Keratinocyte (primary cell): Measurements from ENCODE around the gene FAM53B. TPM values are rescaled to one million over a fixed set of nuclear protein-coding genes. Genes with fewer than 3 reads are reported as not detected.

Source experiments
- DNase-seq: peaks from one replicate; pipeline ENCODE4 v3.0.0-alpha.2; 2011; ENCODE audit warnings: low read depth, missing footprints, low spot score
- FAIRE-seq: peaks from 2 replicates; lab custom pipeline; 2011; peaks lifted over from hg19 to GRCh38; lab: Jason Lieb, UNC
- H2AFZ ChIP-seq: 2 replicates; pipeline ENCODE4 v1.6.0; 2012; ENCODE audit warnings: low read length, control low read depth, inconsistent platforms; ENCODE audit not compliant: control insufficient read depth
- H3K27ac ChIP-seq: 2 replicates; pipeline ENCODE4 v1.5.1; 2011; ENCODE audit warnings: low read length; ENCODE audit not compliant: control insufficient read depth, insufficient read depth
- H3K27me3 ChIP-seq: 3 replicates; pipeline ENCODE4 v1.6.0; 2011; ENCODE audit warnings: low read length; ENCODE audit not compliant: control insufficient read depth, insufficient read depth; ENCODE audit errors: extremely low read depth
- H3K36me3 ChIP-seq, 2 experiments: 2 replicates in 1 of 2; 3 replicates in 1 of 2; pipeline ENCODE4 v1.5.1; 2011; ENCODE audit warnings: low read length in 2 of 2, mild to moderate bottlenecking in 1 of 2; ENCODE audit not compliant: control insufficient read depth in 2 of 2, insufficient read depth in 2 of 2; ENCODE audit errors: extremely low read depth in 1 of 2
- H3K4me1 ChIP-seq: 3 replicates; pipeline ENCODE4 v1.5.1; 2011; ENCODE audit warnings: low read length; ENCODE audit not compliant: control insufficient read depth, insufficient read depth; ENCODE audit errors: extremely low read depth
- H3K4me2 ChIP-seq: 3 replicates; pipeline ENCODE4 v1.6.0; 2011; ENCODE audit warnings: low read depth, low read length; ENCODE audit not compliant: control insufficient read depth, insufficient read depth; ENCODE audit errors: extremely low read depth
- H3K4me3 ChIP-seq, 3 experiments: fragments of 200-600 bp in 1 of 3; sonication (generic) in 1 of 3; 2 replicates in 2 of 3; 3 replicates in 1 of 3; pipeline ENCODE4 v1.5.1; 2011 to 2016; ENCODE audit warnings: low read length in 3 of 3, mild to moderate bottlenecking in 3 of 3, control low read depth in 2 of 3, inconsistent platforms in 1 of 3, low read depth in 1 of 3, mixed read lengths in 1 of 3, mixed run types in 1 of 3, moderate library complexity in 1 of 3; ENCODE audit not compliant: control insufficient read depth in 2 of 3, insufficient read depth in 2 of 3; ENCODE audit errors: extremely low read depth in 1 of 3
- H3K79me2 ChIP-seq: 2 replicates; pipeline ENCODE4 v1.6.0; 2012; ENCODE audit warnings: low read length; ENCODE audit not compliant: control insufficient read depth, insufficient read depth
- H3K9ac ChIP-seq: 3 replicates; pipeline ENCODE4 v1.6.0; 2011; ENCODE audit warnings: low read length; ENCODE audit not compliant: control insufficient read depth, insufficient read depth; ENCODE audit errors: extremely low read depth
- H3K9me1 ChIP-seq: 3 replicates; pipeline ENCODE4 v1.6.0; 2011; ENCODE audit warnings: low read length; ENCODE audit not compliant: control insufficient read depth, insufficient read depth; ENCODE audit errors: extremely low read depth
- H3K9me3 ChIP-seq: 2 replicates; pipeline ENCODE4 v1.5.1; 2012; ENCODE audit warnings: low read depth, low read length; ENCODE audit not compliant: control insufficient read depth
- H4K20me1 ChIP-seq: 3 replicates; pipeline ENCODE4 v1.6.0; 2011; ENCODE audit warnings: low read length; ENCODE audit not compliant: control insufficient read depth, insufficient read depth; ENCODE audit errors: extremely low read depth
- EZH2 ChIP-seq: IDR thresholded peaks from one replicate; pipeline ENCODE4 v1.6.1; 2012; ENCODE audit warnings: inconsistent platforms, mild to moderate bottlenecking, low read length, moderate library complexity
- dilution Hi-C: fragments of 300-500 bp; cut with MboI; formaldehyde crosslinking; loops from one replicate; pipeline ENCODE4 v1.7.0; 2020; ENCODE audit warnings: low sequenced_read_pairs; ENCODE audit not compliant: extremely low pct_ligation_motif_present
- polyA plus RNA-seq, 5 experiments: library from polyadenylated mRNA; depleted of rRNA in 3 of 5; stranded (reverse) in 3 of 5; stranded (forward) in 1 of 5; unstranded in 1 of 5; fragments of >200 nt; gene quantifications; 1 replicate in 1 of 5; 2 replicates in 3 of 5; 3 replicates in 1 of 5; pipeline versions ENCODE4 v1.2.1 to v1.2.3, GENCODE V29; 2011 to 2012; ENCODE audit warnings: missing spikeins in 2 of 5, low read depth in 1 of 5, low replicate concordance in 1 of 5
- TF ChIP-seq, protein P1 (sequence below), 3 experiments: IDR thresholded peaks in 1 of 3; conservative IDR thresholded peaks in 1 of 3; optimal IDR thresholded peaks in 1 of 3; 2 replicates in 2 of 3; 3 replicates in 1 of 3; pipeline versions ENCODE3 to v1.5.1; 2011; ENCODE audit warnings: low read length in 3 of 3, mild to moderate bottlenecking in 3 of 3, moderate library complexity in 2 of 3, control low read depth in 1 of 3, inconsistent platforms in 1 of 3; ENCODE audit not compliant: insufficient read depth in 2 of 3; ENCODE audit errors: extremely low read depth in 1 of 3

FAM53B gene
- polyA plus RNA-seq, 1 donor (not counting 4 experiments of a cell fraction or from before 2014, with no cell fraction given), result 8.6 TPM

DNA sequence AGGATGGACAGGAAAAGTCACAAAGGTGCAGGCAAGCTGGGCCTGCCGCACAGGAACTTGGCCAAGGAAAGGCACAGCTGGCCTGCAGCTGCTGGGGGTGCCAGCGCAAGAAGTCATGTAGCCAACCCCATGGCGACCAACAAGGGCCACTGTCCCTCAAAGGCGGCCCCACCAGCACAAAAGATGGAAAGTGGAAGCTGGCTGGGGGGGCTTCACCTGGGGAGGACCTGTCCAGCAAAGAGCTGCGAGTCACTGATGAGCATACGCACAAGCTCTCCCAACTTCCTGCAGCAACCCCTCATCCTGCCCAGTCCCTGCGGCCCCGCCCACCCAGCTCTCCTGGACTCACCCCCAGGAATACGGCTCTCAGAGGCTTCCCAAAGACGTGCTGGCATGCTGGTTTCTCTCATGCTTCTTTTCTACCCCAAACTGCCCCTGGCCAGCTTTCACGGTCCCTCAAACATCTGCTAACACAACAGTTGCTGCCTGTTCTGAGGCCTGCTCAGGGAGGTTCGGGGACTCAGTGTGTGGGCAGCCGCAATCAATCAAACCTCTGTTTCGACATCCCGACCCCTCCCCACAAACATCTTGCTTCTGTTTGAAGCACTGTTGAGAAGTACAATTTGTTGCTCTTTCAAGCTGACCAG, 67.6 kb downstream of the FAM53B start:
- Histone ChIP-seq H3K36me3 (peaks cover 3 to 10% of the 10 kb centered on the region in 2 experiments), H2AFZ (no peak overlapping the region), H3K4me3 (no peak overlapping the region), H4K20me1 (peaks cover 5% of the 10 kb centered on the region), H3K27ac (no peak overlapping the region), H3K9me1 (peaks cover 2% of the 10 kb centered on the region), H3K4me1 (peaks cover 4% of the 10 kb centered on the region), H3K27me3 (no peaks in the 10 kb centered on the region), H3K9ac (no peak overlapping the region), H3K79me2 (peaks cover 39% of the 10 kb centered on the region), H3K9me3 (no peaks in the 10 kb centered on the region), H3K4me2 (no peak overlapping the region)
- FAIRE-seq (no peak), DNase-seq (no peak)
- TF ChIP-seq, protein P1, sequence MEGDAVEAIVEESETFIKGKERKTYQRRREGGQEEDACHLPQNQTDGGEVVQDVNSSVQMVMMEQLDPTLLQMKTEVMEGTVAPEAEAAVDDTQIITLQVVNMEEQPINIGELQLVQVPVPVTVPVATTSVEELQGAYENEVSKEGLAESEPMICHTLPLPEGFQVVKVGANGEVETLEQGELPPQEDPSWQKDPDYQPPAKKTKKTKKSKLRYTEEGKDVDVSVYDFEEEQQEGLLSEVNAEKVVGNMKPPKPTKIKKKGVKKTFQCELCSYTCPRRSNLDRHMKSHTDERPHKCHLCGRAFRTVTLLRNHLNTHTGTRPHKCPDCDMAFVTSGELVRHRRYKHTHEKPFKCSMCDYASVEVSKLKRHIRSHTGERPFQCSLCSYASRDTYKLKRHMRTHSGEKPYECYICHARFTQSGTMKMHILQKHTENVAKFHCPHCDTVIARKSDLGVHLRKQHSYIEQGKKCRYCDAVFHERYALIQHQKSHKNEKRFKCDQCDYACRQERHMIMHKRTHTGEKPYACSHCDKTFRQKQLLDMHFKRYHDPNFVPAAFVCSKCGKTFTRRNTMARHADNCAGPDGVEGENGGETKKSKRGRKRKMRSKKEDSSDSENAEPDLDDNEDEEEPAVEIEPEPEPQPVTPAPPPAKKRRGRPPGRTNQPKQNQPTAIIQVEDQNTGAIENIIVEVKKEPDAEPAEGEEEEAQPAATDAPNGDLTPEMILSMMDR (optimal IDR thresholded peaks at IDR 0.05 in 1 of 3, IDR thresholded peaks at IDR 0.05 in 1 of 3, conservative IDR thresholded peaks at IDR 0.05 in 1 of 3; ENCODE audit: extremely low read depth in 1 of 3, insufficient read depth in 2 of 3, low read length in 3 of 3), result no peak
- no peak for TF ChIP-seq EZH2
- dilution Hi-C loops, result no loop called here

- peaks cover 0 to 7% of the 10 kb centered on the region in 2 experiments for H3K36me3 ChIP-seq
- no peak overlapping the region for H3K4me2 ChIP-seq
- peaks cover 5% of the 10 kb centered on the region for H3K4me1 ChIP-seq
- DNase-seq (no peak), FAIRE-seq (no peak)
- peaks cover 5% of the 10 kb centered on the region for H4K20me1 ChIP-seq
- H3K9me3 ChIP-seq, result no peaks in the 10 kb centered on the region
- H3K4me3 ChIP-seq, result no peak overlapping the region
- H3K27ac ChIP-seq, result no peak overlapping the region
- H3K9me1 ChIP-seq, result peaks cover 2% of the 10 kb centered on the region
- no peak overlapping the region for H3K9ac ChIP-seq
- H3K79me2 ChIP-seq, result peaks cover 42% of the 10 kb centered on the region
- H3K27me3 ChIP-seq, result no peaks in the 10 kb centered on the region
- TF ChIP-seq, protein P1 (optimal IDR thresholded peaks at IDR 0.05 in 1 of 3, IDR thresholded peaks at IDR 0.05 in 1 of 3, conservative IDR thresholded peaks at IDR 0.05 in 1 of 3; ENCODE audit: extremely low read depth in 1 of 3, insufficient read depth in 2 of 3, low read length in 3 of 3), result no peak
- TF ChIP-seq EZH2, result no peak
- no peak overlapping the region for H2AFZ ChIP-seq
- dilution Hi-C loops, result no loop called here
Observed at GRCh38 chr10:124675824-124676223, 68.4 kb downstream of the FAM53B start.
